GM12873 (cell line): Measurements from ENCODE around the gene GAB2.

Source experiments
- TF ChIP-seq, protein P1 (sequence below): IDR thresholded peaks from 2 replicates; pipeline ENCODE4 v1.5.1; 2012; ENCODE audit warnings: low read depth, mild to moderate bottlenecking, moderate library complexity, low read length, control low read depth; ENCODE audit not compliant: insufficient read depth; ENCODE audit errors: missing control alignments

The GAB2 gene

DNA sequence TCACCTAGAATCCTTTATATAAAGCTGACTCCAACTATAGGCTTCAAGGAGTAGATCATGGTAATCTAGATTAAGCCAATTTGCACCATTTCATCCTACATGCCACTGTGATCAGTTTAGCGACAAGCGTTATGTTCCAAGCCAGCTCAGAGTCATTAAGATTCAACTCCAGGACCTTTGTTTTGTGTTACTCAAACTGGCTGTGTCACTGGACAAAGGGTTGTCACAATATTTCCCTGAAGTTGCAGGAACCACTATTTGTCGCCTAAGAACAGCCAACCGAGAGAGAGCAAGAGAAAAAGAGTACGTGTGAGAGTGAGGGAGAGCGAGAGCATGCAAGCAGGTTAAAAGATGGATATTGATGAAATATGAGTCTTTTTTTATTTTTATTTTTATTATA lies 124.1 kb downstream of the GAB2 start:
- TF ChIP-seq, protein P1, sequence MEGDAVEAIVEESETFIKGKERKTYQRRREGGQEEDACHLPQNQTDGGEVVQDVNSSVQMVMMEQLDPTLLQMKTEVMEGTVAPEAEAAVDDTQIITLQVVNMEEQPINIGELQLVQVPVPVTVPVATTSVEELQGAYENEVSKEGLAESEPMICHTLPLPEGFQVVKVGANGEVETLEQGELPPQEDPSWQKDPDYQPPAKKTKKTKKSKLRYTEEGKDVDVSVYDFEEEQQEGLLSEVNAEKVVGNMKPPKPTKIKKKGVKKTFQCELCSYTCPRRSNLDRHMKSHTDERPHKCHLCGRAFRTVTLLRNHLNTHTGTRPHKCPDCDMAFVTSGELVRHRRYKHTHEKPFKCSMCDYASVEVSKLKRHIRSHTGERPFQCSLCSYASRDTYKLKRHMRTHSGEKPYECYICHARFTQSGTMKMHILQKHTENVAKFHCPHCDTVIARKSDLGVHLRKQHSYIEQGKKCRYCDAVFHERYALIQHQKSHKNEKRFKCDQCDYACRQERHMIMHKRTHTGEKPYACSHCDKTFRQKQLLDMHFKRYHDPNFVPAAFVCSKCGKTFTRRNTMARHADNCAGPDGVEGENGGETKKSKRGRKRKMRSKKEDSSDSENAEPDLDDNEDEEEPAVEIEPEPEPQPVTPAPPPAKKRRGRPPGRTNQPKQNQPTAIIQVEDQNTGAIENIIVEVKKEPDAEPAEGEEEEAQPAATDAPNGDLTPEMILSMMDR: no peak

DNA sequence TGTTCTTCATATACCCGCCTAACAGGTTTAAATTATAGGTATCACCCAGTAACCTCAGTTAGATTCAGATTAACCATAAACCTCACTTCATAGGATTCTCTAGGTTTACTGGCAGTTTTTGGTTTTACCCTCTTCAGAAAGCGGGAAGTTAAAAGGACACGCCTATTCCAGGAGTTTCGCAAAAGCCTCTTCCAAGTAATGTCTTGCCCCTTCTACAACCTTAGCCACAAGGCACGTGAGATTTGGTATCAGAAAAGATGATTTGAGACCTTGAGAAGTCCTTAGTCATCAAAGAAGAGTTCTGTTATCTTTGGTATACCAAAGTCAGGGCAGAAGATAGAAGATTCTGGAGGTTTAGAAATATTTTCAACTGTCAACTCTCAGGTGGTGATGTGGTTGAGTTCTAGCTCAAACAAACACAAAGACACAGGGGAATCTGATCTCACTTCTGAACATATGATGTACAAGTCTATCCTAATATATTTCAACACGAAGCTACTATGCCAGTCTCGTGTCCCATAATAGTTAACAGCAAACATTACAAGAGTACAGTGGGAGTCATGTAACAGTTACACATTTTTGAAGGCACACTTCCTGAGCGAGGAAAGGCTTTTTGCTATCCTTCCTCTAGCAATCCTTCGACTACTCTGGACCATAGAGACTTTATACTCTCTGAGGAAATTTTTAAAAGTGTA lies 125.4 kb downstream of the GAB2 start:
- TF ChIP-seq, protein P1: no peak

DNA sequence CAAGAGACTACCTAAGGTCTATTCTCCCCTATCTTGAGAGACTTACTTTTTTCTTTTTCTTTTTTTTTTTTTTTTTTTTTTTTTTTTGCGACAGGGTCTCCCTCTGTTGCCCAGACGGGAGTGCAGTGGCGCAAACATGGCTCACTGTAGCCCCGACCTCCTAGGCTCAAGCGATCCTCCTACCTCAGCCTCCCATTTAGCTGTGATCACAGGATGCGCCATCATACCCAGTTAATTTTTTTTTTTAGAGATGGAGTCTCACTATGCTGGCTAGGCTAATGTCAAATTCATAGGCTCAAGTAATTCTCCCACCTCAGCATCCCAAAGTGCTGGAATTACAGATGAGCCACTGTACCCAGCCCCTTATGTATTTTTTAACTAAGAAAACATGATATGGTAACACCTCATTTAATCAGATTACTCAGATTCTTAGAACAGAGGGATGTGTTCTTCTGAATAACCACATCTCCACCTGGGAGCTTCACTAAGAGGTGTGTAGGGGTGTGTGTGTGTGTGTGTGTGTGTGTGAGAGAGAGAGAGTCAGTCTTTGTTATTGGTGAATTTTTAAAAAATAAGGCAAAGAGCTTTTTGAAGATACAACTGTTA lies 126.0 kb downstream of the GAB2 start:
- TF ChIP-seq, protein P1: no peak

DNA sequence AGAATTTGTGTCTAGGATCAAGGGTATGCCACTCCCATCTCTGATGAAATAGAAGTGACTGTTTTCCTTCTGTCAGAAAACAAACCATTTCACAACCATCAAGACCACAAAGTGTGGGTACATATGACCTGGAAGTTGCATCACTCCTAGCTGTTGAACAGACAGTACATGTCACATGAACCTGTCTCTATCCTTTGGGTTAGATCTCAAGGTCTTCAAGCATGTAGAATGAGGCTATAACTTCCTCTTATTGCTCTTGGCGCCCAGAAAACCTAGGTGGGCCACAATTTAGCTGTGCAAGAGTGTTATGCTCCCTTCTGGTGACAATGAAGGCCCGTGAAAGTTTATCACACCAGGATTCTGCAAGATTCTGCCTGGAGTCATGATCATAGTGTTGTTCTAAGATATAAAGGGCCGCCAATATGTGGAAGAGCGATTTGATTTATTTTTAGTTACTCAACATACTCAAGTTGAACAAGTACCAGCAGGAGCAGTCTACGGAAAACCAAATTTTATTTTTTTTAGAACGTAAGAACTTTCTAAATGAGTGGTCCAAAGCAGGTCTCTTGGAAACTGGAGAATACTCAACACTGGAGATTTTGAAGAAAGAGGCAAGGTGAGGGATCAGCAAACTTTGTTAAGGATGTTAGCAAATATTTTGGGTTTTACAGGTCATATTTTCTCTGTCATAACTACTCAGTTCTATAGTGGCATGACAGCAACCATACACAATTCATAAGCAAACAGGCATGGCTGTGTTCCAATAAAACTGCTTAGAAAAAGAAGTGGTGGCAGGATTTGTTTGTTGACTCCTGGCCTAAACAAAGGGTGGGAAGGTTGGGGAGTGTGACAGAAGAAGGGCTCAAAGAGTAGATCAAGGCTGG lies 127.1 kb downstream of the GAB2 start:
- TF ChIP-seq, protein P1: no peak

DNA sequence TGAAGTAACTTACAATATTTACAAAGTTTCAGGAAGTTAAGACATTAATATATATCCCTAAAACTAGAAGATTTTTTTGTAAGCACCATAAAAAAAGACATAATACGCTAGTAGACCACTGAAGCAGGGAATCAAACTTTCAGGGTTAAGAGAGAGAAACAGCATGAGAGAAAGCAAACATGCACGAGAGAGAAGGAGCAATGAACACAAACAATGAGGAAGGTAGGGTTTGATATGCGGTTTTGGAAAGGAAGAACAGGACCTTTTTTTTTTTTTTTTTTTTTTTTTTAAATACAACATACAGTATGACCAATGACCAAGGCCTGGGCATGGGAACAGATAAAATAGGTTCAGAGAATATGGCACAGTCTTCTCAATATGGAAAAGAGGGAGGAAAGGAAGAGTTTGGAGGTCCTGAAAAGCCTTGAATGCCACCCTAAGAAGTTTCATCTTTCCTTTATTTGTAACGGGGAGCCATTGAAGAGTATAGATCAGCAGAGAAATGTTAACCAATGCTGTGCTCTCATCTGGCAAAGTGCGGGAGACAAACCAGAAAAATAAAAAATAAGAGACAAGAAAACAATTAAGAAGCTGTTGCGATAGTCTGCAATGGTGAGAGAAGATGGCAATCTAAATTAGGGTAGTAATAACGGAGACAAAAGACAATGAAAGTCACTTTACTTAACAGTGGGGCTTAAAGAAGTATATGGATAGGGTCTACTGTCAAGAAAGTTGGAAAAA lies 127.9 kb downstream of the GAB2 start:
- TF ChIP-seq, protein P1: no peak

DNA sequence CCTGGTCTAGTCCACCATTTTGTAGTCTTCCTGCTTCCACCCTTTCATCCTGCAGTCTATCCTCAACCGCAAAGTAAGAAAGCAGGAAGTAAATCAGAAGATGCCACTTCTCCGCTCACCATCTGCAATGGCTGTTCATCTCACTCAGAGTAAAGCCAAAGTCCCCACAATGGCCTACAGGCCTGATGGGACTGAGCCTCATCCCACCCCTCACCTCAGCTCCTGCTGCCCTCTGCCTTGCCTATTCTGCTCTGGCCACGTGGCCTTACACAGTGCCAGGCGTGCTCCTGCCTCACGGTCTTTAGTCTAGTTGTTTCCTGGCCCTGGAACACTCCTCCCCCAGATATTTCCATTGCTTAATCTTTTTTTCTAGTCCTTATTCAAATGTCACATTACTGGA lies 133.4 kb downstream of the GAB2 start:
- TF ChIP-seq, protein P1: no peak
